ENCODE measurements around the gene ATAD2B. TPM values are rescaled to one million over a fixed set of nuclear protein-coding genes. Genes with fewer than 3 reads are reported as not detected.

ATAD2B gene
- polyA plus RNA-seq, 1 of the 3 experiments (the other 2 are of a cell fraction), result 1.3 TPM

DNA sequence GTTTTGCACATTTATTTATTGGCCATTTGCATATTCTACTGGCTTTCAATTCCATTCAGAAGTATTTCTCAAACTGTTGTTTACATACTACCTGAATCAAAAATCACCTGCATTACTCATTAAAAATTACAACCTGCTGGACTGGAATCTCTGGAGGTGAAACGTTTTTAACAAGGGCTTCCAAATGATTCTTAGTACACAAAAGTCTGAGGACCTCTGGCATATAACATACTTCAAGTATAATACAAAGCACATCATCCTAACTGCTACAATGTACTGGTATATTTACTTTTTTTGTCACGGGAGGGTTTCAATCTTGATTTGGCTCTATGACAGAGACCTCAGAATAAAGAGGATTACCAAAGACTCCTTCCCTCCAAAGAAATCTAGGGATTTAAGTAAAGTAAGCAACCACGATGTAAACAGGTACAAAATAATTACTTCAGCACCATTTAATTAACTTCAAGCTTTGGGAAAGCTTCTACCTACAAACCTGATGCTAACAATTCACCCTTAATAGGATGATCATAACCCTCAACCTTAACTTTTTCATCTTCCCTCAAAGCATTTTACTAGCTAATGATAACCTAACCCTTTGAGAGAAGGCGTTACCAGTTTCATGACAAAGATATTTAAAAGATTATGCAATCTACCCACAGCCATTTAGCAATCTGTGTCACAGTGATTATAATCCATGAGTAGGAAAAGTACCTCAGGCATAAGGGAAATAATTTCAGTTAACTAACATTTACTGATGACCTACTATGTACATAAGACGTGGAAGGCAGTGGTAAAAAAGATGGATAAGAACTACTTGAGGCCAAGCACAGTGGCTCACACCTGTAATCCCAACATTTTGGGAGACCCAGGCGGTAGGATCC is 24.7 kb downstream of the ATAD2B start:
- TF ChIP-seq, protein P1, sequence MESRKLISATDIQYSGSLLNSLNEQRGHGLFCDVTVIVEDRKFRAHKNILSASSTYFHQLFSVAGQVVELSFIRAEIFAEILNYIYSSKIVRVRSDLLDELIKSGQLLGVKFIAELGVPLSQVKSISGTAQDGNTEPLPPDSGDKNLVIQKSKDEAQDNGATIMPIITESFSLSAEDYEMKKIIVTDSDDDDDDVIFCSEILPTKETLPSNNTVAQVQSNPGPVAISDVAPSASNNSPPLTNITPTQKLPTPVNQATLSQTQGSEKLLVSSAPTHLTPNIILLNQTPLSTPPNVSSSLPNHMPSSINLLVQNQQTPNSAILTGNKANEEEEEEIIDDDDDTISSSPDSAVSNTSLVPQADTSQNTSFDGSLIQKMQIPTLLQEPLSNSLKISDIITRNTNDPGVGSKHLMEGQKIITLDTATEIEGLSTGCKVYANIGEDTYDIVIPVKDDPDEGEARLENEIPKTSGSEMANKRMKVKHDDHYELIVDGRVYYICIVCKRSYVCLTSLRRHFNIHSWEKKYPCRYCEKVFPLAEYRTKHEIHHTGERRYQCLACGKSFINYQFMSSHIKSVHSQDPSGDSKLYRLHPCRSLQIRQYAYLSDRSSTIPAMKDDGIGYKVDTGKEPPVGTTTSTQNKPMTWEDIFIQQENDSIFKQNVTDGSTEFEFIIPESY (IDR thresholded peaks at IDR 0.05; ENCODE audit: borderline replicate concordance, low read depth), result no peak
- TF ChIP-seq GABPA (IDR thresholded peaks at IDR 0.05; ENCODE audit: low read depth) (no peak), ELF1 (IDR thresholded peaks at IDR 0.05) (no peak), EP300 (IDR thresholded peaks at IDR 0.05; ENCODE audit: borderline replicate concordance in 1 of 2, low read depth in 1 of 2, low read length in 1 of 2) (no peak)
- TF ChIP-seq, protein P2, sequence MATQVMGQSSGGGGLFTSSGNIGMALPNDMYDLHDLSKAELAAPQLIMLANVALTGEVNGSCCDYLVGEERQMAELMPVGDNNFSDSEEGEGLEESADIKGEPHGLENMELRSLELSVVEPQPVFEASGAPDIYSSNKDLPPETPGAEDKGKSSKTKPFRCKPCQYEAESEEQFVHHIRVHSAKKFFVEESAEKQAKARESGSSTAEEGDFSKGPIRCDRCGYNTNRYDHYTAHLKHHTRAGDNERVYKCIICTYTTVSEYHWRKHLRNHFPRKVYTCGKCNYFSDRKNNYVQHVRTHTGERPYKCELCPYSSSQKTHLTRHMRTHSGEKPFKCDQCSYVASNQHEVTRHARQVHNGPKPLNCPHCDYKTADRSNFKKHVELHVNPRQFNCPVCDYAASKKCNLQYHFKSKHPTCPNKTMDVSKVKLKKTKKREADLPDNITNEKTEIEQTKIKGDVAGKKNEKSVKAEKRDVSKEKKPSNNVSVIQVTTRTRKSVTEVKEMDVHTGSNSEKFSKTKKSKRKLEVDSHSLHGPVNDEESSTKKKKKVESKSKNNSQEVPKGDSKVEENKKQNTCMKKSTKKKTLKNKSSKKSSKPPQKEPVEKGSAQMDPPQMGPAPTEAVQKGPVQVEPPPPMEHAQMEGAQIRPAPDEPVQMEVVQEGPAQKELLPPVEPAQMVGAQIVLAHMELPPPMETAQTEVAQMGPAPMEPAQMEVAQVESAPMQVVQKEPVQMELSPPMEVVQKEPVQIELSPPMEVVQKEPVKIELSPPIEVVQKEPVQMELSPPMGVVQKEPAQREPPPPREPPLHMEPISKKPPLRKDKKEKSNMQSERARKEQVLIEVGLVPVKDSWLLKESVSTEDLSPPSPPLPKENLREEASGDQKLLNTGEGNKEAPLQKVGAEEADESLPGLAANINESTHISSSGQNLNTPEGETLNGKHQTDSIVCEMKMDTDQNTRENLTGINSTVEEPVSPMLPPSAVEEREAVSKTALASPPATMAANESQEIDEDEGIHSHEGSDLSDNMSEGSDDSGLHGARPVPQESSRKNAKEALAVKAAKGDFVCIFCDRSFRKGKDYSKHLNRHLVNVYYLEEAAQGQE (IDR thresholded peaks at IDR 0.05; ENCODE audit: low read depth, low read length), result no peak
- Histone ChIP-seq H3K79me2 (ENCODE audit: insufficient read depth) (peaks cover 75% of the 10 kb centered on the region), H3K4me1 (ENCODE audit: control insufficient read depth in 1 of 2, insufficient read depth in 2 of 2, low read depth in 1 of 2, low read length in 1 of 2) (peaks cover 2 to 22% of the 10 kb centered on the region in 2 experiments; a peak in 3 of 4 replicates), H3K36me3 (replicated peaks in 1 of 2; ENCODE audit: control insufficient read depth in 1 of 2, insufficient read depth in 2 of 2, low read length in 1 of 2) (no peaks in the 10 kb centered on the region), H2AFZ (ENCODE audit: low read depth) (no peak overlapping the region), H3F3A (replicated peaks; ENCODE audit: insufficient read depth) (peaks cover 4% of the 10 kb centered on the region), H3K27ac (ENCODE audit: low read depth in 2 of 2, low read length in 1 of 2) (no peak overlapping the region), H3K4me3 (ENCODE audit: low read depth in 2 of 2, low read length in 1 of 2) (no peak overlapping the region), H3K9me3 (no peaks in the 10 kb centered on the region), H3K4me2 (no peak overlapping the region), H3K27me3 (ENCODE audit: insufficient read depth) (no peaks in the 10 kb centered on the region), H3K9ac (no peak overlapping the region), H3K9me2 (no peaks in the 10 kb centered on the region), H4K20me1 (ENCODE audit: insufficient read depth) (no peaks in the 10 kb centered on the region; the same call in 1 of the 2 replicates)
- POLR2A ChIA-PET, result no interaction called here
- CTCF ChIA-PET, result interaction anchor here (3.3 to 4.2 kb wide), 2 partner anchors 25 to 77 kb away, joined by 9 to 16 read pairs; partner anchors contain the start of gene ATAD2B
- 83% methylated on average over 6 of the region's 6 CpGs for WGBS (ENCODE audit: low lambda C conversion rate)
- DNase-seq, result no peak

DNA sequence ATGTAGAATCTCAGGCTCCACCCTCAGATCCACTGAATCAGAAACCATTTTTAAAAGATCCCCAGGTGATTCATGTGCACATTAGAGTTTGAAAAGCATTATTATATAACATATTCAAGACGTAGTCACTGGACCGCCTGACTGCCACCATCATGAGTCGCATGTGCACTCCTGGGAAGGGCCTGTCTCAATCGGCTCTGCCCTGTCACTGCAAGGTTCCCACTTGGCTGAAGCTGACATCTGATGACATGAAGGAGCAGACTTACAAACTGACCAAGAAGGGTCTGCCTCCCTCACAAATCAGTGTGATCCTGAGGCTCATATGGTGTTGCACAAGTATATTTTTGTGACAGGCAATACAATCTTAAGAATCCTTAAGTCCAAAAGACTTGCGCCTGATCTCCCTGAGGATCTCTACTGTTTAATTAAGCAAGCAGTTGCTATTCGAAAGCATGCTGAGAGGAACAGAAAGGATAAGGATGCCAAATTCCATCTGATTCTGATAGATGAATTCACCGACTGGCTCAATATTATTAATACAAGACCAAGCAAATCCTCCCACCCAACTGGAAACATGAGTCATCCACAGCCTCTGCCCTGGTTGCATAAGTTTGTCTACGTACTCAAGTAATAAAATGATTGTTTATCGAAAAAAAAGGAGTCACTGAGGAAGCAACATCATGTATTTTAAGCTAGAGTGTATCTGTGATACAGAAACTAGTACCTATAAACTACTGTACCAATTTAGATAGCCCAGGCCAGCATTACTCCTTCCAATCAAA is 26.2 kb downstream of the ATAD2B start:
- Histone ChIP-seq H3F3A (replicated peaks; ENCODE audit: insufficient read depth) (peaks cover 4% of the 10 kb centered on the region), H3K4me3 (ENCODE audit: low read depth in 2 of 2, low read length in 1 of 2) (no peak overlapping the region), H2AFZ (ENCODE audit: low read depth) (no peak overlapping the region), H3K36me3 (replicated peaks in 1 of 2; ENCODE audit: control insufficient read depth in 1 of 2, insufficient read depth in 2 of 2, low read length in 1 of 2) (no peaks in the 10 kb centered on the region), H3K27ac (ENCODE audit: low read depth in 2 of 2, low read length in 1 of 2) (peak overlapping the region in 1 of 2 experiments; percentile 52; a peak in 2 of 4 replicates), H3K79me2 (ENCODE audit: insufficient read depth) (peaks cover 74% of the 10 kb centered on the region), H4K20me1 (ENCODE audit: insufficient read depth) (no peaks in the 10 kb centered on the region; the same call in 1 of the 2 replicates), H3K4me1 (ENCODE audit: control insufficient read depth in 1 of 2, insufficient read depth in 2 of 2, low read depth in 1 of 2, low read length in 1 of 2) (peaks cover 2 to 22% of the 10 kb centered on the region in 2 experiments; a peak in 3 of 4 replicates), H3K27me3 (ENCODE audit: insufficient read depth) (no peaks in the 10 kb centered on the region), H3K9me3 (no peaks in the 10 kb centered on the region), H3K9ac (no peak overlapping the region), H3K4me2 (no peak overlapping the region), H3K9me2 (no peaks in the 10 kb centered on the region)
- ChIA-PET POLR2A (no interaction called here), CTCF (interaction anchor here (2.9 to 3.3 kb wide), 2 partner anchors 26 to 76 kb away, joined by 9 to 12 read pairs; partner anchors contain the start of gene ATAD2B)
- 61% methylated on average over 9 of the region's 9 CpGs for WGBS (ENCODE audit: low lambda C conversion rate)
- no peak for DNase-seq
- TF ChIP-seq ELF1 (IDR thresholded peaks at IDR 0.05) (no peak), FOSL2 (IDR thresholded peaks at IDR 0.05; ENCODE audit: borderline replicate concordance, low read depth) (peak; percentile 63; the same call in 1 of the 2 replicates), JUND (IDR thresholded peaks at IDR 0.05) (peak; percentile 43; the same call in 1 of the 2 replicates)
- TF ChIP-seq, protein P3, sequence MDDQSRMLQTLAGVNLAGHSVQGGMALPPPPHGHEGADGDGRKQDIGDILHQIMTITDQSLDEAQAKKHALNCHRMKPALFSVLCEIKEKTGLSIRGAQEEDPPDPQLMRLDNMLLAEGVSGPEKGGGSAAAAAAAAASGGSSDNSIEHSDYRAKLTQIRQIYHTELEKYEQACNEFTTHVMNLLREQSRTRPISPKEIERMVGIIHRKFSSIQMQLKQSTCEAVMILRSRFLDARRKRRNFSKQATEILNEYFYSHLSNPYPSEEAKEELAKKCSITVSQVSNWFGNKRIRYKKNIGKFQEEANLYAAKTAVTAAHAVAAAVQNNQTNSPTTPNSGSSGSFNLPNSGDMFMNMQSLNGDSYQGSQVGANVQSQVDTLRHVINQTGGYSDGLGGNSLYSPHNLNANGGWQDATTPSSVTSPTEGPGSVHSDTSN (IDR thresholded peaks at IDR 0.05), result peak; percentile 1; the same call in 1 of the 2 replicates
- TF ChIP-seq, protein P4, sequence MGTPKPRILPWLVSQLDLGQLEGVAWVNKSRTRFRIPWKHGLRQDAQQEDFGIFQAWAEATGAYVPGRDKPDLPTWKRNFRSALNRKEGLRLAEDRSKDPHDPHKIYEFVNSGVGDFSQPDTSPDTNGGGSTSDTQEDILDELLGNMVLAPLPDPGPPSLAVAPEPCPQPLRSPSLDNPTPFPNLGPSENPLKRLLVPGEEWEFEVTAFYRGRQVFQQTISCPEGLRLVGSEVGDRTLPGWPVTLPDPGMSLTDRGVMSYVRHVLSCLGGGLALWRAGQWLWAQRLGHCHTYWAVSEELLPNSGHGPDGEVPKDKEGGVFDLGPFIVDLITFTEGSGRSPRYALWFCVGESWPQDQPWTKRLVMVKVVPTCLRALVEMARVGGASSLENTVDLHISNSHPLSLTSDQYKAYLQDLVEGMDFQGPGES (IDR thresholded peaks at IDR 0.05; ENCODE audit: low read depth, low read length), result no peak
